Mucosa of rectum (tissue), 2 donors: Measurements from ENCODE around the gene ABCC6.
"Not testable (repeated sequence)": the region's sequence is repeated elsewhere in the genome, so short reads cannot be mapped to it uniquely, and the experiment has no call there.

Experiments
- H3K27ac ChIP-seq, 2 donors: one replicate each; pipeline ENCODE4 v1.7.0; 2013; ENCODE audit warnings: inconsistent platforms in 2 of 2, low read depth in 2 of 2, low read length in 2 of 2
- H3K27me3 ChIP-seq, 2 donors: one replicate each; pipeline ENCODE4 v1.7.0; 2013; ENCODE audit warnings: low read length in 2 of 2; ENCODE audit not compliant: control insufficient read depth in 2 of 2, insufficient read depth in 2 of 2
- H3K36me3 ChIP-seq, 2 donors: one replicate each; pipeline ENCODE4 v1.7.0; 2013; ENCODE audit warnings: low read length in 2 of 2; ENCODE audit not compliant: control insufficient read depth in 2 of 2, insufficient read depth in 2 of 2
- H3K4me1 ChIP-seq, 2 donors: one replicate each; pipeline ENCODE4 v1.7.0; 2013; ENCODE audit warnings: low read length in 2 of 2, mild to moderate bottlenecking in 1 of 2; ENCODE audit not compliant: control insufficient read depth in 2 of 2, insufficient read depth in 2 of 2
- H3K4me3 ChIP-seq, 2 donors: one replicate each; pipeline ENCODE4 v1.7.0; 2013; ENCODE audit warnings: low read length in 2 of 2
- H3K9ac ChIP-seq, 2 donors: one replicate each; pipeline ENCODE4 v1.7.0; 2013; ENCODE audit warnings: low read length in 2 of 2, low read depth in 1 of 2, mild to moderate bottlenecking in 1 of 2
- H3K9me3 ChIP-seq, 2 donors: one replicate each; pipeline ENCODE4 v1.7.0; 2013; ENCODE audit warnings: low read length in 2 of 2; ENCODE audit not compliant: control insufficient read depth in 2 of 2
- donor health status: healthy.
- donor health status: Normal muscosa, but diverticular disease.

Gene ABCC6

GRCh38 chr16:16205864-16206263 is 17.4 kb downstream of the ABCC6 start:
- H3K9ac ChIP-seq, H3K36me3 ChIP-seq, H3K9me3 ChIP-seq, H3K4me1 ChIP-seq, H3K27ac ChIP-seq, H3K27me3 ChIP-seq, H3K4me3 ChIP-seq: not testable (repeated sequence)

- not testable (repeated sequence) for H3K9me3 ChIP-seq, H3K4me3 ChIP-seq, H3K9ac ChIP-seq, H3K27ac ChIP-seq, H3K27me3 ChIP-seq, H3K4me1 ChIP-seq, H3K36me3 ChIP-seq
Measured at GRCh38 chr16:16204552-16204951, 18.7 kb downstream of the ABCC6 start.

GRCh38 chr16:16203494-16203893 is 19.8 kb downstream of the ABCC6 start:
- H3K9ac ChIP-seq, H3K27ac ChIP-seq, H3K4me1 ChIP-seq, H3K4me3 ChIP-seq, H3K27me3 ChIP-seq, H3K9me3 ChIP-seq, H3K36me3 ChIP-seq: not testable (repeated sequence)

- H3K4me3 ChIP-seq, H3K27me3 ChIP-seq, H3K4me1 ChIP-seq: not testable (repeated sequence)
Measured at GRCh38 chr16:16202400-16203143, 20.7 kb downstream of the ABCC6 start.

DNA sequence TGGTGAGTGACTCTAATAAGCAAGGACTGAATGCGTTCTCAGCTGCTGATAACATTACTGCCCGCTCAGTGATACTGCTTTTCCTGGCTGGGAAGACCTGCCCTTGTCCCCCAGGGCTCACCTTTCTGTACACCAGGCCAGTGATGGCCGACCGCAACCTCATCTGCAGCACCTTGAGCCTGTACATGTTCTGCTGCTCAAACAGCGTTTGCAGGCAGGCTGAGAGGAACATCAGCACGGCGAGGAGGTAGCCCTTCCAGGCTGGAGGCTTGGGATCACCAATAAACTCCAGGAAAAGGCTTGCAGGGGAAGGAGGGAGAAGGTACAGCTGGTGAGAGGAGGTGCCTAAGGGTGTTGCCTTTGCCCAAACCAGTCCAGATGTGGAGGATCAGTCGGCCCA is 21.4 kb downstream of the ABCC6 start:
- H3K9ac ChIP-seq, H3K27ac ChIP-seq, H3K27me3 ChIP-seq, H3K9me3 ChIP-seq, H3K4me3 ChIP-seq, H3K4me1 ChIP-seq: not testable (repeated sequence)
- peaks cover 0 to 12% of the 10 kb centered on the region in 2 donors for H3K36me3 ChIP-seq

More at GRCh38 chr16:16202400-16203143, 20.7 kb downstream of the ABCC6 start:
- not testable (repeated sequence) for H3K9me3 ChIP-seq, H3K9ac ChIP-seq, H3K27ac ChIP-seq, H3K36me3 ChIP-seq

DNA sequence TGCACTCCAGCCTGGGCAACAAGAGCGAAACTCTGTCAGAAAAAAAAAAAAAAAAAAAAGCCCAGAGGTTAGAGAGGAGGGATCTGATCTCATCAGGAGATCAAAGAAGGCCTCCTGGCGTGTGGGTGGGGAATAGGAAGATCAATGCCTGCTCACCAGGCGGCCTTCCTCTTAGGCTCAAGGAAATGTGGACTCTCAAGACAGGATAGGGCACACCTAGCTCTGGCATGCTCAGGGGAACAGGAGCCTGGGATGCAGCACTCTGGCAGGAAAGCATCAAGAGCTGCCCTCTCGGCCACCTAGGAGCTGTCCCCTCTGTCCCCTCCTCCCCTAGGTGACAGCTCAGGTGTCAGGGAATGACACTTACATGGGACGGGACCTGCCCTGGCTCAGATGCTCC is 22.9 kb downstream of the ABCC6 start:
- not testable (repeated sequence) for H3K9me3 ChIP-seq, H3K27ac ChIP-seq, H3K9ac ChIP-seq, H3K4me3 ChIP-seq, H3K4me1 ChIP-seq, H3K27me3 ChIP-seq
- H3K36me3 ChIP-seq = peaks cover 4 to 12% of the 10 kb centered on the region in 2 donors

DNA sequence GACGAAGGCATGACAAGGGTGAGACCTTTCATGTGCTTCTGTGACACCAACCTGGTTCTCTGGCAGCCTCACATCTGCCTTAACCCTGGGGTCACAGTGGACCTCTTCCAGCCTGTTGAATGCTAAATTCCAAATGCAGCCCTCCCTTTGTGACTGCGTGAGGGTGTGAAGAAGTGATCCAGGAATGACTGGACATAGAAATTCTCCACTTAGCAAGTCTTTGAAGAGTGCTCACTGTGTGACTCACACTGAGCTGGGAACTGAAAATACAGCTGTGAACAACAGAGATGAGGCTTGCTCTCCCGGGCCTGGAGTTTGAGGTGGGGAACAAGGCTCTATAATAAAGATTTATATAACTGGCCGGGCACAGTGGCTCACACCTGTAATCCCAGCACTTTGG is 23.9 kb downstream of the ABCC6 start:
- peaks cover 4 to 12% of the 10 kb centered on the region in 2 donors for H3K36me3 ChIP-seq
- H3K9ac ChIP-seq, H3K4me1 ChIP-seq, H3K9me3 ChIP-seq, H3K27ac ChIP-seq, H3K27me3 ChIP-seq, H3K4me3 ChIP-seq: not testable (repeated sequence)

- H3K4me1 ChIP-seq = no peaks in the 10 kb centered on the region
- H3K4me3 ChIP-seq = no peak overlapping the region
- H3K9ac ChIP-seq = no peak overlapping the region
- no peaks in the 10 kb centered on the region for H3K9me3 ChIP-seq
- no peak overlapping the region for H3K27ac ChIP-seq
- H3K36me3 ChIP-seq = peaks cover 4 to 15% of the 10 kb centered on the region in 2 donors
- H3K27me3 ChIP-seq = no peaks in the 10 kb centered on the region
Measured at GRCh38 chr16:16197966-16198365, 25.3 kb downstream of the ABCC6 start.

DNA sequence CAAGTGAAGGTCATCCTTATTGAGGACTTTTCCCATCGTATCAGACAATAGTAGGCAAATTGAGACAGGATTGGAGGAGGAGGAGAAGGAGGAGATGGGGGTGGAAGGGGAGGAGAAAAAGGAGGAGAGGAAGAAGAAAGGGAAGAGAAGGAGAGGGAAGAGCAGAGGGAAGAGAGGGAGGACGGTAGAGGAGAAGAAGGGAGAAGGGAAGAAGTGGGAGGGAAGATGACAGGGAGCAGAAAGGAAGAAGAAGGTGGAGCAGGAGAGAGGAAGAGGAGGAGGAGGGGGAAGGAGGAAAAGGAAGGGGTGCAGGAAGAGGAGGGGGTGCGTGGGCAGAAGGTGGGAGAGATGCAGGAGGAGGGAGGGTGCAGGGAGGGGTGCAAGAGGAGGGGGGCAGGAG is 26.0 kb downstream of the ABCC6 start:
- H3K9me3 ChIP-seq = no peaks in the 10 kb centered on the region
- no peaks in the 10 kb centered on the region for H3K4me1 ChIP-seq
- H3K4me3 ChIP-seq = no peak overlapping the region
- no peaks in the 10 kb centered on the region for H3K27me3 ChIP-seq
- H3K36me3 ChIP-seq = peaks cover 5 to 19% of the 10 kb centered on the region in 2 donors
- H3K27ac ChIP-seq = no peak overlapping the region
- H3K9ac ChIP-seq = no peak overlapping the region

DNA sequence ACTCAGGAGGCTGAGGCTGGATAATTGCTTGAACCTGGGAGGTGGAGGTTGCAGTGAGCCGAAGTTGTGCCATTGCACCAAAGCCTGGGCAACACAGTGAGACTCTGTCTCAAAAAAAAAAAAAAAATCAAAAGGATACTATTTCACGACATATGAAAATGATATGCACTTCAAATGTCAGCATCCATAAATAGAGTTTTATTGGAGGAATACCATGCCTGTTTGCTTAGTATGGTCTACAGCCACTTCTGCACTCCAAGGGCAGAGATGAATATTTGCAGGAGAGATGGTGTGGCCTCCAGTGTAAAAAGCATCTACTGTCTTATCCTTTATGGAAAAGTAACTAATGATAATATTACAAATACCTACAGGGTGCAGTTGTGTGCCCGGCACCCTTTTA is 27.2 kb downstream of the ABCC6 start:
- H3K27ac ChIP-seq = no peak overlapping the region
- H3K4me1 ChIP-seq = no peaks in the 10 kb centered on the region
- H3K9ac ChIP-seq = no peak overlapping the region
- no peak overlapping the region for H3K4me3 ChIP-seq
- H3K27me3 ChIP-seq = no peaks in the 10 kb centered on the region
- peaks cover 6 to 24% of the 10 kb centered on the region in 2 donors for H3K36me3 ChIP-seq
- H3K9me3 ChIP-seq = no peaks in the 10 kb centered on the region
